K562 (cell line): ENCODE data around the gene COA5. TPM values are rescaled to one million over a fixed set of nuclear protein-coding genes. Genes with fewer than 3 reads are reported as not detected.

Source experiments
- ATAC-seq: fragments of 200-7000 bp; cut with Tn5 transposase; 3 replicates; pipeline ENCODE4 v1.9.1; 2020; ENCODE audit warnings: moderate library complexity
- BruUV-seq: library from RNA; stranded (reverse); fragments of 400-500 nt; replicated peaks from 2 replicates; lab custom pipeline; 2021; lab: Mats Ljungman, UMichigan
- CTCF ChIA-PET: fragments of 300-600 bp; formaldehyde crosslinking; extraction: SDS; loops from one replicate; lab custom pipeline; 2021; ENCODE audit warnings: low intra/inter-chr PET ratio; lab: Yijun Ruan, JAX
- POLR2A ChIA-PET: fragments of 300-600, 350-650 bp; sonication (Branson Sonifier 250); formaldehyde crosslinking; extraction: SDS; loops from one replicate; lab custom pipeline; 2021; ENCODE audit warnings: antibody characterized with exemption, inconsistent platforms; lab: Yijun Ruan, JAX
- DNase-seq, 4 experiments: peaks; one replicate each; pipeline versions ENCODE4 v3.0.0 to v3.0.0-alpha.2; 2011 to 2018; ENCODE audit warnings: low spot score in 3 of 4, mixed read lengths in 3 of 4; ENCODE audit errors: extremely low read depth in 1 of 4
- FAIRE-seq: peaks from 2 replicates; lab custom pipeline; 2011; peaks lifted over from hg19 to GRCh38; lab: Jason Lieb, UNC
- H2AFZ ChIP-seq: 2 replicates; pipeline ENCODE4 v1.6.0; 2011; ENCODE audit warnings: low read depth, low read length, control low read depth, inconsistent platforms
- H3K27ac ChIP-seq: fragments of 200-600 bp; 3 replicates; pipeline ENCODE4 v1.8.0; 2011; ENCODE audit warnings: low read depth, mild to moderate bottlenecking, control low read depth, inconsistent platforms, low read length, moderate library complexity, mixed read lengths; ENCODE audit errors: extremely low read depth
- H3K27me3 ChIP-seq, 2 experiments: fragments of 300-600 bp in 1 of 2; 2 replicates in 1 of 2; 3 replicates in 1 of 2; pipeline versions ENCODE4 v1.6.0 to v1.8.0; 2011; ENCODE audit warnings: inconsistent platforms in 2 of 2, low read length in 2 of 2, mild to moderate bottlenecking in 1 of 2, mixed read lengths in 1 of 2, moderate library complexity in 1 of 2; ENCODE audit not compliant: control insufficient read depth in 2 of 2, insufficient read depth in 2 of 2
- H3K36me3 ChIP-seq: fragments of 300-600 bp; 3 replicates; pipeline ENCODE4 v1.8.0; 2011; ENCODE audit warnings: mild to moderate bottlenecking, low read length, inconsistent platforms; ENCODE audit not compliant: control insufficient read depth, insufficient read depth
- H3K4me1 ChIP-seq, 2 experiments: fragments of 200-600 bp in 1 of 2; replicated peaks in 1 of 2; 2 replicates in 1 of 2; 3 replicates in 1 of 2; pipeline versions ENCODE4 v1.5.1 to v1.8.0; 2011; ENCODE audit warnings: inconsistent platforms in 2 of 2, low read length in 2 of 2, mild to moderate bottlenecking in 1 of 2, mixed read lengths in 1 of 2, moderate library complexity in 1 of 2; ENCODE audit not compliant: control insufficient read depth in 2 of 2, insufficient read depth in 2 of 2
- H3K4me2 ChIP-seq: 2 replicates; pipeline ENCODE4 v1.6.1; 2011; ENCODE audit warnings: low read length, control low read depth, inconsistent platforms, mixed read lengths; ENCODE audit not compliant: insufficient read depth
- H3K4me3 ChIP-seq: fragments of 200-600 bp; sonication (generic), shearing (Covaris generic); 2 replicates; pipeline ENCODE4 v1.5.1; 2016; ENCODE audit warnings: control low read depth, inconsistent platforms
- H3K79me2 ChIP-seq: fragments of 200-600 bp; 3 replicates; pipeline ENCODE4 v1.8.0; 2011; ENCODE audit warnings: low read length, inconsistent platforms; ENCODE audit not compliant: control insufficient read depth, insufficient read depth
- H3K9ac ChIP-seq, 2 experiments: 2 replicates each; pipeline versions ENCODE4 v1.6.0 to v1.6.1; 2011; ENCODE audit warnings: low read depth in 2 of 2, low read length in 2 of 2, control low read depth in 1 of 2, inconsistent platforms in 1 of 2, mild to moderate bottlenecking in 1 of 2, mixed read lengths in 1 of 2; ENCODE audit not compliant: insufficient read depth in 1 of 2
- H3K9me1 ChIP-seq: one replicate; pipeline ENCODE4 v1.6.0; 2011; ENCODE audit warnings: inconsistent platforms, mild to moderate bottlenecking, low read length, moderate library complexity; ENCODE audit not compliant: control insufficient read depth, insufficient read depth
- H3K9me3 ChIP-seq: replicated peaks from 2 replicates; pipeline ENCODE4 v1.5.1; 2011; ENCODE audit warnings: low read depth, low read length, inconsistent platforms; ENCODE audit not compliant: control insufficient read depth, insufficient read depth
- H4K20me1 ChIP-seq: replicated peaks from 2 replicates; pipeline ENCODE4 v1.6.1; 2011; ENCODE audit warnings: low read length, inconsistent platforms, mixed read lengths; ENCODE audit not compliant: control insufficient read depth, insufficient read depth
- HLTF ChIP-seq: fragments of 450-650 bp; IDR thresholded peaks from 2 replicates; pipeline ENCODE4 v1.6.1; 2016
- HNRNPH1 ChIP-seq: fragments of 200-400 bp; formaldehyde crosslinking; optimal IDR thresholded peaks from 2 replicates; pipeline ENCODE3; 2017; ENCODE audit warnings: low read depth, mild to moderate bottlenecking, low read length, moderate library complexity
- KLF16 ChIP-seq: IDR thresholded peaks from 2 replicates; pipeline ENCODE4 v1.6.1; 2016; ENCODE audit warnings: antibody characterized with exemption
- MAFF ChIP-seq: IDR thresholded peaks from 2 replicates; pipeline ENCODE4 v1.6.1; 2012; ENCODE audit warnings: low read length, improper control_type of control experiment
- MYBL2 ChIP-seq, 2 experiments: fragments of 450-650 bp in 1 of 2; sonication (generic) in 1 of 2; formaldehyde crosslinking in 1 of 2; IDR thresholded peaks; 2 replicates each; pipeline versions ENCODE4 v1.6.1 to v1.8.1; 2017 to 2022; ENCODE audit warnings: borderline replicate concordance in 1 of 2, inconsistent platforms in 1 of 2, low read depth in 1 of 2, mild to moderate bottlenecking in 1 of 2, missing genetic modification reagents in 1 of 2, moderate library complexity in 1 of 2
- NCOA1 ChIP-seq: fragments of 450-650 bp; IDR thresholded peaks from 2 replicates; pipeline ENCODE4 v1.6.1; 2016; ENCODE audit warnings: low read depth
- NCOA6 ChIP-seq: fragments of 450-650 bp; IDR thresholded peaks from 2 replicates; pipeline ENCODE4 v1.6.1; 2017; ENCODE audit warnings: mild to moderate bottlenecking
- POLR2G ChIP-seq: fragments of 200-400 bp; formaldehyde crosslinking; IDR thresholded peaks from 2 replicates; pipeline ENCODE4 v1.6.1; 2017; ENCODE audit warnings: low read depth, mild to moderate bottlenecking, antibody characterized with exemption, low read length, moderate library complexity
- RAD21 ChIP-seq, 2 experiments: fragments of 250-450 bp in 1 of 2; fragments of 450-650 bp in 1 of 2; sonication (Bioruptor Pico) in 1 of 2; formaldehyde crosslinking in 1 of 2; IDR thresholded peaks in 1 of 2; conservative IDR thresholded peaks in 1 of 2; 2 replicates each; pipeline versions ENCODE4 v1.4.0 to v1.8.0; 2020 to 2022; ENCODE audit warnings: mild to moderate bottlenecking in 2 of 2, moderate library complexity in 1 of 2
- RB1 ChIP-seq: fragments of 450-650 bp; IDR thresholded peaks from 2 replicates; pipeline ENCODE4 v1.6.1; 2017; ENCODE audit warnings: low read depth, mild to moderate bottlenecking
- SNIP1 ChIP-seq: fragments of 450-650 bp; IDR thresholded peaks from 2 replicates; pipeline ENCODE4 v1.7.1; 2017; ENCODE audit warnings: low read depth, mild to moderate bottlenecking
- ZNF740 ChIP-seq, 3 experiments: fragments of 200-800 bp in 1 of 3; sonication (Bioruptor generic) in 1 of 3; sonication (generic) in 1 of 3; formaldehyde crosslinking in 1 of 3; IDR thresholded peaks; 2 replicates each; pipeline versions ENCODE4 v1.6.1 to v1.8.0; 2016 to 2022; ENCODE audit warnings: mild to moderate bottlenecking in 2 of 3, missing compliant biosample characterization in 2 of 3, missing genetic modification characterization in 2 of 3, missing genetic modification reagents in 1 of 3
- WGBS: fragments of 100-300 bp; shearing (Covaris generic); methylation state at CpG from one replicate; pipeline ENCODE4 v1.1.6; 2016; ENCODE audit warnings: low coverage, mixed read lengths; ENCODE audit not compliant: insufficient coverage; ENCODE audit errors: missing lambda C conversion rate; 5-methylcytosine and 5-hydroxymethylcytosine counted together
- in situ Hi-C: fragments of 300-500 bp; cut with MboI; formaldehyde crosslinking; loops from 4 replicates; pipeline ENCODE4 v1.15.0; 2018; ENCODE audit warnings: inconsistent platforms, mixed read lengths
- intact Hi-C: fragments of 100-400 bp; cut with micrococcal nuclease; formaldehyde crosslinking; loops from 2 replicates; pipeline ENCODE4 v1.14.2; 2022
- polyA plus RNA-seq, 8 experiments: library from polyadenylated mRNA; depleted of rRNA in 4 of 8; stranded (reverse) in 5 of 8; unstranded in 3 of 8; fragments of >200 nt; fragmentation: Nextera tagmentation in 2 of 8; fragmentation: Illumina TruSeq in 1 of 8; extraction: Ambion mirVana in 2 of 8; extraction: Trizol in 1 of 8; gene quantifications; 2 replicates each; pipeline versions ENCODE4 v1.2.1 to v1.2.3, GENCODE V29; 2011 to 2014; ENCODE audit warnings: inconsistent platforms in 1 of 8, missing spikeins in 1 of 8
- total RNA-seq, 7 experiments: library from RNA; depleted of rRNA in 6 of 7; stranded (reverse); fragments of >200 nt in 6 of 7; fragmentation: Illumina TruSeq in 2 of 7; extraction: Trizol in 2 of 7; gene quantifications; 2 replicates each; pipeline versions ENCODE4 v1.2.1 to v1.2.3, GENCODE V29; 2011 to 2021; ENCODE audit warnings: low replicate concordance in 1 of 7
- TF ChIP-seq, protein P1 (sequence below): fragments of 250-450 bp; sonication (Bioruptor Pico); IDR thresholded peaks from 2 replicates; pipeline ENCODE4 v1.5.0; 2021; ENCODE audit warnings: mild to moderate bottlenecking, moderate library complexity
- TF ChIP-seq, protein P2 (sequence below): IDR thresholded peaks from 2 replicates; pipeline ENCODE4 v1.6.1; 2011; ENCODE audit warnings: borderline replicate concordance, low read depth, mild to moderate bottlenecking, moderate library complexity, low read length; ENCODE audit not compliant: insufficient read depth, poor library complexity, severe bottlenecking

The COA5 gene
- total and polyA plus RNA-seq, 9 of the 15 experiments (the other 6 are each of a cell fraction or from before 2014, with no cell fraction given) = 17.9 to 77.6 (median 33.4) TPM

GRCh38 chr2:98569197-98569793 is 39.0 kb downstream of the COA5 start:
- peak; percentile 42 for FAIRE-seq
- no TSS peak for BruUV-seq
- no peaks in the 10 kb centered on the region for H3K79me2 ChIP-seq
- peak; percentile 71 to 85 (median 81) for DNase-seq
- no peaks in the 10 kb centered on the region for H3K9me1 ChIP-seq
- peak; percentile 99 for ATAC-seq
- peaks cover 34% of the 10 kb centered on the region; the same call in 2 of the 3 replicates for H3K36me3 ChIP-seq
- H3K4me3 ChIP-seq = no peak overlapping the region
- no peaks in the 10 kb centered on the region for H3K4me1 ChIP-seq
- H2AFZ ChIP-seq = no peak overlapping the region
- WGBS = 49% methylated on average over 19 of the region's 19 CpGs
- in situ Hi-C loops = no loop called here
- no peaks in the 10 kb centered on the region; the same call in 1 of the 2 replicates for H4K20me1 ChIP-seq
- ChIA-PET POLR2A (interaction anchor here (0.6 to 2.3 kb wide), 3 partner anchors 9 to 352 kb away, joined by 3 to 11 read pairs (median 4); no protein-coding TSS in a partner anchor), CTCF (interaction anchor here (0.5 to 1.0 kb wide), 3 partner anchors 157 to 829 kb away, joined by 3 to 4 read pairs (median 3); no protein-coding TSS in a partner anchor)
- H3K4me2 ChIP-seq = no peak overlapping the region
- H3K9me3 ChIP-seq = no peaks in the 10 kb centered on the region
- intact Hi-C loops = no loop called here
- H3K27me3 ChIP-seq = no peaks in the 10 kb centered on the region
- no peak overlapping the region for H3K27ac ChIP-seq
- no peak overlapping the region for H3K9ac ChIP-seq
- peak; percentile 24 to 63; a peak in 3 of 4 replicates for TF ChIP-seq RAD21 (CRISPR knock-in tag; conservative IDR thresholded peaks at IDR 0.05 in 1 of 2, IDR thresholded peaks at IDR 0.05 in 1 of 2)
- TF ChIP-seq MYBL2 (IDR thresholded peaks at IDR 0.05; ENCODE audit: low read depth) = no peak
- no peak for TF ChIP-seq MYBL2 (CRISPR knock-in tag; IDR thresholded peaks at IDR 0.05; ENCODE audit: borderline replicate concordance)
- TF ChIP-seq ZNF740 (CRISPR knock-in tag; IDR thresholded peaks at IDR 0.05) = no peak
- TF ChIP-seq ZNF740 (tag; IDR thresholded peaks at IDR 0.05) = no peak
- TF ChIP-seq, protein P1, sequence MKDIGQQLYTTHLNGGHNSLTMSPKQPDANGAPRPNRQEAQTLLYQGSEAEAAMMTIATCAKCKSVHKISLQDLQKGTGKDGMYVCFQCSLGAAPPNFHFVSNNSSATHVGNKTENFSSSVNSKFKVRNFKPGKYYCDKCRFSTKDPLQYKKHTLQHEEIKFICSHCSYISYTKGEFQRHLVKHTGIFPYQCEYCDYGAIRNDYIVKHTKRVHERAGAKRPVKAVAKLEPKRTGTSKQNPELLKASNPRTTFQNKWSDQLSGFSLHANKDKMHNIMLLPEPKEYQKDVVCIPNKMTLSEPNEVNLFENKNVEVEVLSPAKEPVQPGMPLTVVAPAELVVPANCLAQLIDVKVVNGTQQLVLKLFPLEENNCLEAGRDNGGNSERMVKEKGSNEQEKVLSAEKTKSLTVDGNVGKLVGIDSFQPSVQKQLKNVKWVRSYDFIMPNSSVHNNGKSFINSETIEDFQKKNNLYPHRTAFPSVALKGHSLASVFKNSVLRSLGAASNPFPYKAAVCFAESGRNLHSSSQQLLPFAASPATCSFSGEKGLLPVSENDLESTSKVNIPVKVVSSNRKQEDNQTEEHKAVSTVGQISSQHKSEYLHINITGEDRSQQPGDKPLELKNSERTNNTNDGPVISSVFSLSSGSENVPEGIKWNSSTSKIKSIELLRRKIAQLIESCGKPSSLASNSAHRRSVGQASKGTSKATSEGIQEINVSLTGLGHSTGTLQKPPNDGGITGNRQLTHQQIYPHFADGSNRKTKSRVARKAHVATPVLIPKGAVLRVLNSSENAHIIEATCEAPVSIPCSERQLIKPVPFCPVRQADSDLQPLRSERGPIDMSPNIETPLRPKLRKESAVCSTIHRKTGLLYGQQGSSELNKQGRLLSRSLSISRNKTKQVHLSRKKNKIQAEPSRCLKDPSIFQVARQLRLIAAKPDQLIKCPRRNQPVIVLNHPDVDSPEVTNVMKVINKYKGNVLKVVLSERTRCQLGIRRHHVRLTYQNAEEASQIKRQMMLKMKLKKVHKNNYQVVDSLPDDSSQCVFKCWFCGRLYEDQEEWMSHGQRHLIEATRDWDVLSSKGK (CRISPR knock-in tag) = no peak
- TF ChIP-seq, protein P2, sequence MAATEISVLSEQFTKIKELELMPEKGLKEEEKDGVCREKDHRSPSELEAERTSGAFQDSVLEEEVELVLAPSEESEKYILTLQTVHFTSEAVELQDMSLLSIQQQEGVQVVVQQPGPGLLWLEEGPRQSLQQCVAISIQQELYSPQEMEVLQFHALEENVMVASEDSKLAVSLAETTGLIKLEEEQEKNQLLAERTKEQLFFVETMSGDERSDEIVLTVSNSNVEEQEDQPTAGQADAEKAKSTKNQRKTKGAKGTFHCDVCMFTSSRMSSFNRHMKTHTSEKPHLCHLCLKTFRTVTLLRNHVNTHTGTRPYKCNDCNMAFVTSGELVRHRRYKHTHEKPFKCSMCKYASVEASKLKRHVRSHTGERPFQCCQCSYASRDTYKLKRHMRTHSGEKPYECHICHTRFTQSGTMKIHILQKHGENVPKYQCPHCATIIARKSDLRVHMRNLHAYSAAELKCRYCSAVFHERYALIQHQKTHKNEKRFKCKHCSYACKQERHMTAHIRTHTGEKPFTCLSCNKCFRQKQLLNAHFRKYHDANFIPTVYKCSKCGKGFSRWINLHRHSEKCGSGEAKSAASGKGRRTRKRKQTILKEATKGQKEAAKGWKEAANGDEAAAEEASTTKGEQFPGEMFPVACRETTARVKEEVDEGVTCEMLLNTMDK = peak; percentile 88
- no peak for TF ChIP-seq SNIP1
- TF ChIP-seq NCOA1 = no peak
- TF ChIP-seq POLR2G = no peak
- TF ChIP-seq KLF16 = 0 out of 2 replicates have a peak, but pooled peaks have one; percentile 23
- 0 out of 2 replicates have a peak, but pooled peaks have one; percentile 17 for TF ChIP-seq RB1
- TF ChIP-seq MAFF = no peak
- TF ChIP-seq HLTF = no peak
- no peak for TF ChIP-seq HNRNPH1
- no peak for TF ChIP-seq NCOA6
